HepG2 (cell line): ENCODE data around the gene RFC2. TPM values are rescaled to one million over a fixed set of nuclear protein-coding genes. Genes with fewer than 3 reads are reported as not detected.
A peak's percentile ranks its signal among the peaks of the same experiment; 100 is the strongest.

ENCODE experiments used
- ATAC-seq: fragments of 200-7000 bp; cut with Tn5 transposase; 3 replicates; pipeline ENCODE4 v1.9.1; 2020; ENCODE audit warnings: mild to moderate bottlenecking, moderate library complexity
- BruUV-seq: library from RNA; stranded (reverse); fragments of 400-500 nt; replicated peaks from 2 replicates; lab custom pipeline; 2021; lab: Mats Ljungman, UMichigan
- CTCF ChIA-PET: fragments of 300-600 bp; formaldehyde crosslinking; extraction: SDS; loops from one replicate; lab custom pipeline; 2021; ENCODE audit warnings: low total read pairs, inconsistent platforms, low intra/inter-chr PET ratio; lab: Yijun Ruan, JAX
- POLR2A ChIA-PET: fragments of 350-600 bp; sonication (Branson Sonifier 250); formaldehyde crosslinking; loops from one replicate; lab custom pipeline; 2020; ENCODE audit warnings: antibody characterized with exemption, inconsistent platforms; lab: Yijun Ruan, JAX
- DNase-seq: peaks from one replicate; pipeline ENCODE4 v3.0.0-alpha.2; 2015; ENCODE audit warnings: low spot score
- FAIRE-seq: peaks from 3 replicates; lab custom pipeline; 2011; peaks lifted over from hg19 to GRCh38; lab: Jason Lieb, UNC
- H2AFZ ChIP-seq: one replicate; pipeline ENCODE4 v1.6.1; 2011; ENCODE audit warnings: low read length, inconsistent platforms
- H3K27ac ChIP-seq: fragments of 300-600 bp; 3 replicates; pipeline ENCODE4 v1.8.0; 2011; ENCODE audit warnings: mixed run types, mild to moderate bottlenecking, mixed read lengths, low read length, inconsistent platforms; ENCODE audit not compliant: insufficient read depth; ENCODE audit errors: extremely low read length
- H3K27me3 ChIP-seq, 2 experiments: fragments of 200-600 bp in 1 of 2; 2 replicates in 1 of 2; 3 replicates in 1 of 2; pipeline versions ENCODE4 v1.6.0 to v1.8.0; 2011; ENCODE audit warnings: low read length in 2 of 2, mild to moderate bottlenecking in 2 of 2, moderate library complexity in 2 of 2, inconsistent platforms in 1 of 2; ENCODE audit not compliant: insufficient read depth in 2 of 2, control insufficient read depth in 1 of 2
- H3K36me3 ChIP-seq, 2 experiments: fragments of 200-600 bp in 1 of 2; replicated peaks in 1 of 2; 2 replicates in 1 of 2; 3 replicates in 1 of 2; pipeline versions ENCODE4 v1.5.1 to v1.8.0; 2011; ENCODE audit warnings: low read length in 2 of 2, inconsistent platforms in 1 of 2; ENCODE audit not compliant: insufficient read depth in 2 of 2, control insufficient read depth in 1 of 2
- H3K4me1 ChIP-seq: 2 replicates; pipeline ENCODE4 v1.5.1; 2012; ENCODE audit warnings: low read length, inconsistent platforms; ENCODE audit not compliant: insufficient read depth
- H3K4me2 ChIP-seq: 2 replicates; pipeline ENCODE4 v1.6.0; 2011; ENCODE audit warnings: low read depth, low read length, inconsistent platforms
- H3K4me3 ChIP-seq, 3 experiments: fragments of 200-600 bp in 1 of 3; sonication (generic), shearing (Covaris generic) in 1 of 3; replicated peaks in 1 of 3; 2 replicates each; pipeline ENCODE4 v1.5.1; 2011 to 2016; ENCODE audit warnings: low read length in 3 of 3, inconsistent platforms in 2 of 3, low read depth in 2 of 3, mild to moderate bottlenecking in 2 of 3, control low read depth in 1 of 3, mixed read lengths in 1 of 3; ENCODE audit not compliant: insufficient read depth in 1 of 3
- H3K79me2 ChIP-seq: one replicate; pipeline ENCODE4 v1.6.1; 2011; ENCODE audit warnings: low read length, inconsistent platforms; ENCODE audit not compliant: insufficient read depth
- H3K9ac ChIP-seq: 2 replicates; pipeline ENCODE4 v1.6.0; 2011; ENCODE audit warnings: mild to moderate bottlenecking, low read depth, low read length, inconsistent platforms; ENCODE audit not compliant: insufficient read depth
- H3K9me3 ChIP-seq: 2 replicates; pipeline ENCODE4 v1.5.1; 2012; ENCODE audit warnings: mild to moderate bottlenecking, low read length
- H4K20me1 ChIP-seq: 2 replicates; pipeline ENCODE4 v1.6.0; 2011; ENCODE audit warnings: inconsistent platforms, mild to moderate bottlenecking, low read length, moderate library complexity; ENCODE audit not compliant: insufficient read depth
- AHDC1 ChIP-seq: sonication (generic); formaldehyde crosslinking; IDR thresholded peaks from 2 replicates; pipeline ENCODE4 v1.5.1; 2020; ENCODE audit warnings: mild to moderate bottlenecking, missing genetic modification reagents, borderline replicate concordance
- HNRNPK ChIP-seq: fragments of 200-400 bp; formaldehyde crosslinking; IDR thresholded peaks from 2 replicates; pipeline ENCODE4 v1.6.1; 2018; ENCODE audit warnings: low read length, low read depth, moderate library complexity, mild to moderate bottlenecking; ENCODE audit not compliant: poor library complexity, severe bottlenecking
- PCBP2 ChIP-seq: fragments of 200-400 bp; formaldehyde crosslinking; optimal IDR thresholded peaks from 2 replicates; pipeline ENCODE3; 2018; ENCODE audit warnings: low read length, low read depth; ENCODE audit not compliant: poor library complexity, severe bottlenecking
- WGBS: methylation state at CpG from one replicate; pipeline ENCODE4 v1.1.6; 2017; ENCODE audit warnings: low lambda C conversion rate; 5-methylcytosine and 5-hydroxymethylcytosine counted together
- in situ Hi-C: cut with HindIII; loops from 2 replicates; pipeline ENCODE4 v1.10.0; 2017; ENCODE audit warnings: low pct_unique_long_range_greater_than_20kb; ENCODE audit not compliant: extremely low pct_ligation_motif_present
- intact Hi-C: fragments of 100-400 bp; cut with micrococcal nuclease; formaldehyde crosslinking; loops from one replicate; pipeline ENCODE4 v1.10.0; 2022; ENCODE audit not compliant: unreplicated experiment
- polyA plus RNA-seq, 8 experiments: library from polyadenylated mRNA; depleted of rRNA in 3 of 8; stranded (reverse) in 7 of 8; unstranded in 1 of 8; fragments of >200 nt; fragmentation: Illumina TruSeq in 4 of 8; extraction: Trizol in 4 of 8; gene quantifications; 2 replicates each; pipeline versions ENCODE4 v1.2.1 to v1.2.3, GENCODE V29; 2011 to 2016; ENCODE audit warnings: low read depth in 4 of 8, missing spikeins in 1 of 8, mixed read lengths in 1 of 8; ENCODE audit not compliant: insufficient read depth in 1 of 8
- total RNA-seq, 5 experiments: library from RNA; depleted of rRNA; stranded (reverse); fragments of >200 nt; fragmentation: Illumina TruSeq; extraction: Trizol; gene quantifications; 2 replicates each; pipeline ENCODE4 v1.2.3, GENCODE V29; 2016; ENCODE audit warnings: low read depth in 1 of 5
- TF ChIP-seq, protein P1 (sequence below): sonication (generic); formaldehyde crosslinking; IDR thresholded peaks from 2 replicates; pipeline ENCODE4 v1.4.0; 2020; ENCODE audit warnings: low read depth, mild to moderate bottlenecking, missing genetic modification reagents

Gene RFC2
- total and polyA plus RNA-seq, 2 of the 13 experiments (the other 11 are each of a cell fraction or from before 2014, with no cell fraction given), result 14.6 to 43.5 TPM

GRCh38 chr7:74203956-74204618, 50.1 kb downstream of the RFC2 start:
- no TSS peak for BruUV-seq
- WGBS, result 74% methylated on average over 1 of the region's 1 CpG
- CTCF ChIA-PET, result interaction anchor here (1.5 kb wide), 1 partner anchor 136 kb away, joined by 8 read pairs; no protein-coding TSS in a partner anchor
- POLR2A ChIA-PET, result interaction anchor here (1.2 kb wide), 1 partner anchor 65 kb away, joined by 4 read pairs; no protein-coding TSS in a partner anchor
- Histone ChIP-seq H3K4me1 (0 out of 2 replicates have a peak, but pooled peaks cover 5% of the 10 kb centered on the region), H3K9me3 (no peaks in the 10 kb centered on the region), H3K9ac (no peak overlapping the region), H3K36me3 (no peaks in the 10 kb centered on the region), H3K27ac (no peak overlapping the region), H2AFZ (no peak overlapping the region), H3K4me3 (no peak overlapping the region), H3K4me2 (no peak overlapping the region), H3K79me2 (no peaks in the 10 kb centered on the region), H4K20me1 (no peaks in the 10 kb centered on the region), H3K27me3 (no peaks in the 10 kb centered on the region)
- no peak for FAIRE-seq
- intact Hi-C loops, result loop anchor here (5.0 to 10.0 kb wide), 2 partner anchors 61 to 137 kb away; no protein-coding TSS in a partner anchor
- in situ Hi-C loops, result loop anchor here (25.0 kb wide), 1 partner anchor 358 kb away; no protein-coding TSS in a partner anchor
- no peak for TF ChIP-seq AHDC1
- TF ChIP-seq PCBP2, result peak; percentile 67
- TF ChIP-seq HNRNPK, result peak; percentile 62
- TF ChIP-seq, protein P1, sequence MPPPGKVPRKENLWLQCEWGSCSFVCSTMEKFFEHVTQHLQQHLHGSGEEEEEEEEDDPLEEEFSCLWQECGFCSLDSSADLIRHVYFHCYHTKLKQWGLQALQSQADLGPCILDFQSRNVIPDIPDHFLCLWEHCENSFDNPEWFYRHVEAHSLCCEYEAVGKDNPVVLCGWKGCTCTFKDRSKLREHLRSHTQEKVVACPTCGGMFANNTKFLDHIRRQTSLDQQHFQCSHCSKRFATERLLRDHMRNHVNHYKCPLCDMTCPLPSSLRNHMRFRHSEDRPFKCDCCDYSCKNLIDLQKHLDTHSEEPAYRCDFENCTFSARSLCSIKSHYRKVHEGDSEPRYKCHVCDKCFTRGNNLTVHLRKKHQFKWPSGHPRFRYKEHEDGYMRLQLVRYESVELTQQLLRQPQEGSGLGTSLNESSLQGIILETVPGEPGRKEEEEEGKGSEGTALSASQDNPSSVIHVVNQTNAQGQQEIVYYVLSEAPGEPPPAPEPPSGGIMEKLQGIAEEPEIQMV (CRISPR knock-in tag), result no peak
- DNase-seq, result no peak
- no peak for ATAC-seq
